NCI-H526 treated with DMSO at 0.1 percent for 48 hours (cell line): ENCODE measurements around the gene OR9A4.

Experiments used
- DNase-seq: peaks from one replicate; lab custom pipeline; 2025; lab: John Stamatoyannopoulos, UW

OR9A4 gene

DNA sequence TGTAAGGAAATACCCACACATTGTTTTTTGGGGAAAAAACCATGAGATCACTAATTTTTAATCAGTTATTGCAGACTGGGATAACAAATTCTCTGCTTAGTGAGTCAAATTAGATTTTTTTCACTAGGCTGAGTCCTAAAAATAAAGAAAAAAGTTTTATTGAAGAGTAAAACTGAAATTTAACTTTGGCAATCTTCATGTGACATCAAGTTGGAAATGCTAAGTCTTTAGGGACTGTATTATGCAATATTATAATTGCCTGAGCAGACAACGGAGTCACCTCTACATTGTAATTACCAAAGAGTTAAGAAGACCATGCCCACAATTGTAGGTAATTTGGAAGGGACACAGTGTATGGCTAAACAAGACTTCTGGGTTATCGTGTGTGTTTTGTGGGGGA, 32.8 kb downstream of the OR9A4 start:
- DNase-seq = no peak

DNA sequence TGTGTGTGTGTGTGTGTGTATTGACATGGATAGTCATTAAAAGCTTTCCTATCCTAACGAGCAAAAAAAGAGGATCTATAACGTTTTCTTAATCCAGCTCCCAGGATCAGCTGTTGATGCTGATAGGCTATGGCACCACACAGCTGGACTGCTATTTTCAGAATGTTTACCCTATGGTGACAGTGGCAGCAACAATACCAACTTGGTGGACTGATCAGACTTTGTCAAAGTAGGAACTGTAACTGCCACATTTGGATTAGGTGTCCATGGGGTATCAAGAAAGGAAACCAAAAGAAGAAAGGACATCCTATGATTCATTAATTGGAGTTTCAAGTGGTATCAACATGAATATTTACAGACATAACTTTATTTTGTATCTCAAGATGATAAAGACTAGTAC, 33.3 kb downstream of the OR9A4 start:
- no peak for DNase-seq

DNA sequence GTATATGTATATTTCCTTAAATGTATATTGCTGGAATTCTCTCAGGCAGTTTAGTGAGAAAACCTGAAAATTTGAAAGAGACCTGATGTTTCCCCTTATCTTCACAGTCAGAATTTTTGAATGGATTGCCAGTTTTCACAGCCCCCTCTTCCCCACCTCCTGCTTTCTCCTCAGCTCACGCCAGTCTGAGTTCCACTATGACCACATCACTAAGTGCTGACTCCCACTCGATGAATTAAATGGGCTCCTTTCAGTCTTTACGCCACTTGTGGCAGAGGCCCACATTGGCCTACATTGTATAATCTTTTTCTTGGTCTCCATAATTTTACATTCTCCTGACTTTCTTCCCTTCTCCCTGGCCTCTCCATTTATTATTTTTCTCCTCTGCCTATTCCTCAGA, 33.7 kb downstream of the OR9A4 start:
- DNase-seq = no peak

DNA sequence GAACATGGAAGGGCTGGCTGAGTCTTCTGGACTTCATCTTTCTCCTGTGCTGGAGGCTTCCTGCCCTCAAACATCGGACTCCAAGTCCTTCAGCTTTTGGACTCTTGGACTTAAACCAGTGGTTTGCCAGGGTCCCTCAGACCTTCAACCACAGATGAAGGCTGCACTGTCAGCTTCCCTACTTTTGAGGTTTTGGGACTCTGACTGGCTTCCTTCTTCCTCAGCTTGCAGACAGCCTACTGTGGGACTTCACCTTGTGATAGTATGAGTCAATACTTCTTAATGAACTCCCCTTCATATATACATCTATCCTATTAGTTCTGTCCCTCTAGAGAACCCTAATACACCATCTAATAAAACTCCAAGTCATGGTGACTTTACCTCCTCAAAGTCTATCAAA, 34.6 kb downstream of the OR9A4 start:
- DNase-seq = no peak

DNA sequence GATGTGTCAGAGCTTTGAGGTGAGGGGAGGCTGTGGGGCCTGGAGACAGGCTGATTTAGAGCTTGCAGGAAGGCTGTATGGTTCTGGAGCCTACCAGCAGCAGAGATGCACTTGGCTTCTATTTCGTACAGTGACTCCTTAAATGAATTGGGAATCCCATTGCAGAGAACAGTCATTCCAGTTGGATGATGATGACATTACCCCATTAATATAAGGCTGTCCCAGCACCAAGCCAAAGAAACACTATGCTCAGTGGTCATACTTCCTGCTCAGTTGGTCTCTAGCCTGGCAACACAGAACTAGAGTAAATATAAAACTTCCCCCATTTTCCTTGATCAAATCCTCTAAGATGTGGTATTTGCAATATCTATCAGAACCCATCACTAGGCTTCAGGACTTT, 36.3 kb downstream of the OR9A4 start:
- DNase-seq = no peak

DNA sequence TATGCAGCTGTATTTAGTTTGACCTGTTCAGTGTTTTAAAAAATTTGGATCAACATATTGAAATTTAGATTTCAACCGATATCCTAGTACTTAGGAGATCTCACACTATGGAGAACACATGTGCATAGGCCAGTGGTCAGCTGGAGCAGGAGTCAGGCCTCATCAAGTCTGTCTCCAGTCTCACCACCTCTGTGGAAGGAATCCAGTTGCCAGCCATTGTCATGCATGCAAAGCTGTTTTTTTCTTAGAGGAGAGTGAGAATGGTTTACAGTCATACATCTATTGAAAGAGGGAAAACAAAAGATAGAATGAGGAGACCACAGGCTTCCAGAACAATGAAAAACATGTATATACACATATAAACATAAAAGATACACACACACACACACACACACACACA, 38.1 kb downstream of the OR9A4 start:
- no peak for DNase-seq

DNA sequence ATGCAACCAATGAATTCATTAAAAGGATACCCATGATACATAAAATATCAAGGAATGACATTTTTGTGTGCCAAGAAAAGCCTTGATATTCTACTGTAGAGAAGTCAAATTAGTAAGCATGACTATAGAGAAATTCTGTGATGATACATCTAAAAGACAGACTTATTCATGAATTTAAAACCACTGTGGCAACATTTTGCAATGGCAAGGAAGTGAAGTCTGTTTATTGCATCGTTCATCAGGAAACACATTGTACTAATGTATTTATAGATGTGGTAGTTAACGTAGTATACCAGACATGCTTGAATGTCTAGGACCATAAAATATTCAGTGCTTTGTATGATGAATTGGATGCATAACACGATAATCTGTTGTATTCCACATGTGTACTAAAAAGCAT, 39.9 kb downstream of the OR9A4 start:
- DNase-seq = no peak

DNA sequence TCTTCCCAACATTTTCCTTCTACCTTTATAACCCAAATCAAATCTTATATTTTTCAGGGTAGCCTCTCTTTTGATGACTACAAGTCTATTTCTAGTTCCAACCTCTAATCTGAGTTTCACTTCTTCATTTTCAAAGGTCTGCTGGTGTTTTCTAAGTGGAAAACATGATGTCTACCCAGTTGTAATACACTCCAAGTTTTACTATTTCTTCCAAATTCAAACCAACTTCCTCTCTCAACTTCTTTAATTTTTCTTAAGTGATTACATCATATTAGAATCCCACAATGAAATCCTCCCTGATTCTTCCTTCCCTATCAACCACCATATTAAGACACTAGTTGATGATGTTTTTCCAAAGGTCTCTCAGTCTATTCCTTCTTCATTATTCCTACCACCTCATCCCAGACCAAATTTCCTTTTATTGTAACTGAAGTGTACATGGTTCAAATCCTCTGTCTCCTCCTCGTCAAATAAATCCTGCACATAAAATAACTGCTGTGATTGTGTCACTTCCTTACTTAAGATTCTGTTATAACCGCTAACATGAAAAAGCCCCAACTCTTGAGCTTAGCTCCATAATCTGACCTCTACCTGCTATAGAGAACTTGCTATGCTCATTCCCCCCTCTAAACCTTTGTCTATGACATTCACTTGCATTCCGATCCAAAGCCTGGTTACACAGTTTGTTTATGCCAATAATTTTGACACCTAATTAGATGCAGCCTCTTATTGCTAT, 44.7 kb downstream of the OR9A4 start:
- DNase-seq = no peak
